A549 (cell line): Measurements from ENCODE around the gene NFAM1. TPM values are rescaled to one million over a fixed set of nuclear protein-coding genes. Genes with fewer than 3 reads are reported as not detected.

Experiments used
- ATAC-seq, 2 experiments: fragments of 200-7000 bp in 1 of 2; fragments of >200 bp in 1 of 2; cut with Nextera tagmentation in 1 of 2; cut with Tn5 transposase in 1 of 2; 3 replicates each; pipeline versions ENCODE4 v1.8.0 to v1.9.1; 2018 to 2020; ENCODE audit warnings: mild to moderate bottlenecking in 1 of 2, moderate library complexity in 1 of 2
- CTCF ChIA-PET: fragments of 300-600 bp; sonication (Branson Sonifier 250); formaldehyde crosslinking; extraction: SDS; loops from one replicate; lab custom pipeline; 2021; ENCODE audit warnings: antibody characterized with exemption, inconsistent platforms; lab: Yijun Ruan, JAX
- POLR2A ChIA-PET: fragments of 350-600 bp; formaldehyde crosslinking; extraction: SDS; loops from one replicate; lab custom pipeline; 2021; ENCODE audit warnings: antibody characterized with exemption, inconsistent platforms; lab: Yijun Ruan, JAX
- DNase-seq, 2 experiments: peaks; one replicate each; pipeline versions ENCODE4 v3.0.0 to v3.0.0-alpha.2; 2011 to 2016; ENCODE audit warnings: low read depth in 1 of 2, low spot score in 1 of 2
- FAIRE-seq: peaks from 2 replicates; lab custom pipeline; 2011; peaks lifted over from hg19 to GRCh38; lab: Jason Lieb, UNC
- H3K27ac ChIP-seq, 2 experiments: fragments of >200 bp; sonication (Bioruptor Twin); formaldehyde crosslinking; 3 replicates each; pipeline ENCODE4 v1.5.1; 2016 to 2017
- H3K4me1 ChIP-seq: fragments of >200 bp; sonication (Bioruptor Twin); formaldehyde crosslinking; 3 replicates; pipeline ENCODE4 v1.6.1; 2016
- H3K4me2 ChIP-seq: fragments of >200 bp; sonication (Bioruptor Twin); formaldehyde crosslinking; 3 replicates; pipeline ENCODE4 v1.6.1; 2016
- H3K4me3 ChIP-seq: fragments of >200 bp; sonication (Bioruptor Twin); formaldehyde crosslinking; 3 replicates; pipeline ENCODE4 v1.5.1; 2016
- H3K9me3 ChIP-seq: fragments of >200 bp; sonication (Bioruptor Twin); formaldehyde crosslinking; 3 replicates; pipeline ENCODE4 v1.6.1; 2016
- BHLHE40 ChIP-seq: IDR thresholded peaks from 2 replicates; pipeline ENCODE4 v1.6.1; 2012; ENCODE audit warnings: low read depth, low read length, inconsistent platforms
- CBX8 ChIP-seq: fragments of 200-600 bp; sonication (generic); IDR thresholded peaks from 2 replicates; pipeline ENCODE4 v1.6.1; 2016
- EHF ChIP-seq: fragments of 250-450 bp; sonication (Bioruptor Pico); IDR thresholded peaks from 2 replicates; pipeline ENCODE4 v1.5.0; 2020; ENCODE audit warnings: mild to moderate bottlenecking
- EP300 ChIP-seq, 2 experiments: fragments of >200 bp; sonication (Bioruptor Twin); formaldehyde crosslinking; IDR thresholded peaks; 2 replicates in 1 of 2; 3 replicates in 1 of 2; pipeline ENCODE4 v1.6.1; 2016 to 2017
- HDAC2 ChIP-seq: fragments of 200-600 bp; sonication (generic); IDR thresholded peaks from 2 replicates; pipeline ENCODE4 v1.6.1; 2016
- HEYL ChIP-seq: fragments of 250-450 bp; sonication (Bioruptor Pico); IDR thresholded peaks from 2 replicates; pipeline ENCODE4 v1.8.0; 2021; ENCODE audit warnings: mild to moderate bottlenecking, moderate library complexity
- HOXA7 ChIP-seq: fragments of 250-450 bp; sonication (Bioruptor Pico); IDR thresholded peaks from 2 replicates; pipeline ENCODE4 v1.5.0; 2020; ENCODE audit warnings: mild to moderate bottlenecking, moderate library complexity
- KDM1A ChIP-seq: fragments of 200-600 bp; sonication (generic); IDR thresholded peaks from 2 replicates; pipeline ENCODE4 v1.6.1; 2016; ENCODE audit warnings: low read depth, mild to moderate bottlenecking
- NFE2L2 ChIP-seq: fragments of 150-350 bp; conservative IDR thresholded peaks from 2 replicates; pipeline ENCODE4 v1.6.1; 2014; ENCODE audit warnings: low read length
- POLR2A ChIP-seq: IDR thresholded peaks from 2 replicates; pipeline ENCODE4 v1.6.1; 2012; ENCODE audit warnings: mild to moderate bottlenecking, low read length
- RCOR1 ChIP-seq: fragments of 150-350 bp; IDR thresholded peaks from 2 replicates; pipeline ENCODE4 v1.6.1; 2014; ENCODE audit warnings: antibody characterized with exemption, low read length, low read depth
- SREBF2 ChIP-seq: fragments of 450-650 bp; IDR thresholded peaks from 2 replicates; pipeline ENCODE4 v1.6.1; 2014; ENCODE audit warnings: mild to moderate bottlenecking, moderate library complexity
- TP53 ChIP-seq: fragments of 250-450 bp; sonication (Bioruptor Pico); IDR thresholded peaks from 2 replicates; pipeline ENCODE4 v1.5.0; 2021; ENCODE audit warnings: mild to moderate bottlenecking, moderate library complexity
- ZC3H11A ChIP-seq: fragments of 450-650 bp; IDR thresholded peaks from 2 replicates; pipeline ENCODE4 v1.6.1; 2014; ENCODE audit warnings: antibody characterized with exemption, mild to moderate bottlenecking
- ZNF302 ChIP-seq: fragments of 250-450 bp; sonication (Bioruptor Pico); IDR thresholded peaks from 2 replicates; pipeline ENCODE4 v1.9.0; 2021; ENCODE audit warnings: inconsistent platforms, mild to moderate bottlenecking, moderate library complexity
- ZSCAN20 ChIP-seq: fragments of 250-450 bp; sonication (Bioruptor Pico); IDR thresholded peaks from 2 replicates; pipeline ENCODE4 v1.8.0; 2022; ENCODE audit warnings: mild to moderate bottlenecking, moderate library complexity
- WGBS: methylation state at CpG from one replicate; pipeline ENCODE4 v1.1.6; 2017; ENCODE audit errors: missing lambda C conversion rate; 5-methylcytosine and 5-hydroxymethylcytosine counted together
- polyA plus RNA-seq, 4 experiments: library from polyadenylated mRNA; depleted of rRNA in 3 of 4; stranded (reverse); fragments of >200 nt; fragmentation: RNase III in 1 of 4; extraction: RNeasy Plus Mini Kit Qiagen cat#74134 plus additional on column Dnase treatment in 1 of 4; gene quantifications; 2 replicates in 3 of 4; 3 replicates in 1 of 4; pipeline ENCODE4 v1.2.3, GENCODE V29; 2011 to 2017
- TF ChIP-seq, protein P1 (sequence below): fragments of 150-350 bp; IDR thresholded peaks from 2 replicates; pipeline ENCODE4 v1.6.1; 2014; ENCODE audit warnings: low read depth, mild to moderate bottlenecking, low read length
- TF ChIP-seq, protein P2 (sequence below): IDR thresholded peaks from 2 replicates; pipeline ENCODE4 v1.6.1; 2012
- TF ChIP-seq, protein P3 (sequence below): fragments of 200-600 bp; sonication (generic); IDR thresholded peaks from 2 replicates; pipeline ENCODE4 v1.6.1; 2016; ENCODE audit warnings: antibody characterized with exemption, mild to moderate bottlenecking, moderate library complexity

The NFAM1 gene
- polyA plus RNA-seq, 2 of the 4 experiments (the other 2 are of a cell fraction) = not detected

DNA sequence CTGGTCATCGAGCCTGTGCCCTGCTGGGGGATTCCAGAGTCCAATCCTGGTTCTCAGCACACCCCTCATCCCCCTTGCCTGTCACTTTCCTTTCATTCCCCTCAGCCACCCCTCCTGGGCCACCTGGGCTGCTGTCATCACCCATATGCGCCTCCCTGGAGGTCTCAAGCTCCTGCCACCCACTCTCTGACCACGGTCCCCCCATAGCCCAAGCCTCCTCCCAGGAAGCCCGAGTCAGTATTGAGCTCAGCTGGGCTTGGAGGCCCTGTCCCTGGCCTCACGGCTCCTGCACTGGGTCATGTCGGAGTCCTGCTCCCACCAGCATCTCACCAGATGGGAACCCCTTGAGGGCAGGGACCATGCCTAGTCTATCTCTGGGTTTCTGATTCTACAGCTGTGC is 44.6 kb downstream of the NFAM1 start (continued):
- TF ChIP-seq, protein P1, sequence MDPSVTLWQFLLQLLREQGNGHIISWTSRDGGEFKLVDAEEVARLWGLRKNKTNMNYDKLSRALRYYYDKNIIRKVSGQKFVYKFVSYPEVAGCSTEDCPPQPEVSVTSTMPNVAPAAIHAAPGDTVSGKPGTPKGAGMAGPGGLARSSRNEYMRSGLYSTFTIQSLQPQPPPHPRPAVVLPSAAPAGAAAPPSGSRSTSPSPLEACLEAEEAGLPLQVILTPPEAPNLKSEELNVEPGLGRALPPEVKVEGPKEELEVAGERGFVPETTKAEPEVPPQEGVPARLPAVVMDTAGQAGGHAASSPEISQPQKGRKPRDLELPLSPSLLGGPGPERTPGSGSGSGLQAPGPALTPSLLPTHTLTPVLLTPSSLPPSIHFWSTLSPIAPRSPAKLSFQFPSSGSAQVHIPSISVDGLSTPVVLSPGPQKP = no peak
- TF ChIP-seq HEYL (CRISPR knock-in tag) (no peak), ZSCAN20 (CRISPR knock-in tag) (no peak), POLR2A (no peak), HDAC2 (no peak)
- TF ChIP-seq, protein P2, sequence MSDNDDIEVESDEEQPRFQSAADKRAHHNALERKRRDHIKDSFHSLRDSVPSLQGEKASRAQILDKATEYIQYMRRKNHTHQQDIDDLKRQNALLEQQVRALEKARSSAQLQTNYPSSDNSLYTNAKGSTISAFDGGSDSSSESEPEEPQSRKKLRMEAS = no peak

DNA sequence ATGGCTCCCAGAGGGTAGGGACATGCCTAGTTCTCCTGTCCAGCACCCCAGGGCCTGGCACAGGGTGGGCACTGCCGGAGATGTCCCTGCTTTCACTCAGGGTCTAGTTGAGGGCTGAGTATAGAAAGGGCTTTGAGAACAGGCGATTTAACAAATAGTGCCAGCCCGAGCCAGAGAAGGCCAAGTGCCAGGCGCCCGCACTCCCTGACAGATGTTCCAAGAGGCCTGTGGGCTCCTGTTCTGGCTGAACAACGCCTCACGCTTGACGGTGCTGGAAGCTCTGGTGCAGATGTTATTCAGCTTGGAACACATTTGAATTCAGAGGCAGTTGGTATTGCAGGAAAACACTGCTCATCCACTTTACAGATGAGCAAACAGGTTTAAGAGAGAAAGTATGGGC is 46.5 kb downstream of the NFAM1 start:
- no peaks in the 10 kb centered on the region for H3K9me3 ChIP-seq
- DNase-seq (no peak), ATAC-seq (no peak)
- 73% methylated on average over 6 of the region's 8 CpGs for WGBS
- H3K4me3 ChIP-seq = no peak overlapping the region
- no peaks in the 10 kb centered on the region for H3K4me1 ChIP-seq
- no peak overlapping the region for H3K4me2 ChIP-seq
- POLR2A ChIA-PET = no interaction called here
- TF ChIP-seq ZSCAN20 (CRISPR knock-in tag) = no peak
- TF ChIP-seq SREBF2 = no peak
- no peak for TF ChIP-seq EHF (CRISPR knock-in tag)
- TF ChIP-seq, all 56 proteins: peak for 0
- FAIRE-seq = no peak
- CTCF ChIA-PET = interaction anchor here (0.7 kb wide), 1 partner anchor 15 kb away, joined by 3 read pairs; no protein-coding TSS in a partner anchor
- no peak overlapping the region for H3K27ac ChIP-seq

DNA sequence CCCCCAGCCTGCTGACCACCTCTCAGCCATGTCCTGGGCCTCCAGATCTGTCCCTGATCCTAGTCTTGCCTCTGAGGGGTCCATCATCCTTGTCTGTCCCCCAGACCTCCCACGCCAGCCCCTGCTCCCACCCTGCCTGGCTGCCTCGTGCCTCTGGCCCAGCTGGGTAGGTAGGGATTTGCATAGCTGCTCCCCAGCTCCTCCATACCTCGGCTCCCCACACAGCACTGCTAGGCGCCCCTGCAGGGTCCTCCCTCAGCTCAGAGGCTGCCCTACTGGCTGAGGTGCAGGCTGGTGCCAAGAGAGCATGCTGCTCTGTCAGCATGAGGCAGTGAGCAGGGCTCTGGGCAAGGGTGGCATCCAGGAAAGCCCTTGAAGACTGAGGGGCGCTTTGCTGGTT is 47.7 kb downstream of the NFAM1 start:
- no peak for TF ChIP-seq NFE2L2
- TF ChIP-seq, protein P3, sequence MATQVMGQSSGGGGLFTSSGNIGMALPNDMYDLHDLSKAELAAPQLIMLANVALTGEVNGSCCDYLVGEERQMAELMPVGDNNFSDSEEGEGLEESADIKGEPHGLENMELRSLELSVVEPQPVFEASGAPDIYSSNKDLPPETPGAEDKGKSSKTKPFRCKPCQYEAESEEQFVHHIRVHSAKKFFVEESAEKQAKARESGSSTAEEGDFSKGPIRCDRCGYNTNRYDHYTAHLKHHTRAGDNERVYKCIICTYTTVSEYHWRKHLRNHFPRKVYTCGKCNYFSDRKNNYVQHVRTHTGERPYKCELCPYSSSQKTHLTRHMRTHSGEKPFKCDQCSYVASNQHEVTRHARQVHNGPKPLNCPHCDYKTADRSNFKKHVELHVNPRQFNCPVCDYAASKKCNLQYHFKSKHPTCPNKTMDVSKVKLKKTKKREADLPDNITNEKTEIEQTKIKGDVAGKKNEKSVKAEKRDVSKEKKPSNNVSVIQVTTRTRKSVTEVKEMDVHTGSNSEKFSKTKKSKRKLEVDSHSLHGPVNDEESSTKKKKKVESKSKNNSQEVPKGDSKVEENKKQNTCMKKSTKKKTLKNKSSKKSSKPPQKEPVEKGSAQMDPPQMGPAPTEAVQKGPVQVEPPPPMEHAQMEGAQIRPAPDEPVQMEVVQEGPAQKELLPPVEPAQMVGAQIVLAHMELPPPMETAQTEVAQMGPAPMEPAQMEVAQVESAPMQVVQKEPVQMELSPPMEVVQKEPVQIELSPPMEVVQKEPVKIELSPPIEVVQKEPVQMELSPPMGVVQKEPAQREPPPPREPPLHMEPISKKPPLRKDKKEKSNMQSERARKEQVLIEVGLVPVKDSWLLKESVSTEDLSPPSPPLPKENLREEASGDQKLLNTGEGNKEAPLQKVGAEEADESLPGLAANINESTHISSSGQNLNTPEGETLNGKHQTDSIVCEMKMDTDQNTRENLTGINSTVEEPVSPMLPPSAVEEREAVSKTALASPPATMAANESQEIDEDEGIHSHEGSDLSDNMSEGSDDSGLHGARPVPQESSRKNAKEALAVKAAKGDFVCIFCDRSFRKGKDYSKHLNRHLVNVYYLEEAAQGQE = no peak
- TF ChIP-seq BHLHE40 = no peak
- TF ChIP-seq CBX8 = no peak
- no peak for TF ChIP-seq KDM1A
- no peak for TF ChIP-seq TP53 (CRISPR knock-in tag)
- TF ChIP-seq ZC3H11A = no peak
- Histone ChIP-seq H3K4me2 (no peak overlapping the region), H3K4me1 (no peaks in the 10 kb centered on the region), H3K27ac (no peak overlapping the region), H3K9me3 (no peaks in the 10 kb centered on the region), H3K4me3 (no peak overlapping the region)
- DNase-seq = no peak
- FAIRE-seq = no peak
- WGBS = 79% methylated on average over 2 of the region's 5 CpGs
- CTCF ChIA-PET = no interaction called here
- POLR2A ChIA-PET = no interaction called here
- no peak for ATAC-seq

DNA sequence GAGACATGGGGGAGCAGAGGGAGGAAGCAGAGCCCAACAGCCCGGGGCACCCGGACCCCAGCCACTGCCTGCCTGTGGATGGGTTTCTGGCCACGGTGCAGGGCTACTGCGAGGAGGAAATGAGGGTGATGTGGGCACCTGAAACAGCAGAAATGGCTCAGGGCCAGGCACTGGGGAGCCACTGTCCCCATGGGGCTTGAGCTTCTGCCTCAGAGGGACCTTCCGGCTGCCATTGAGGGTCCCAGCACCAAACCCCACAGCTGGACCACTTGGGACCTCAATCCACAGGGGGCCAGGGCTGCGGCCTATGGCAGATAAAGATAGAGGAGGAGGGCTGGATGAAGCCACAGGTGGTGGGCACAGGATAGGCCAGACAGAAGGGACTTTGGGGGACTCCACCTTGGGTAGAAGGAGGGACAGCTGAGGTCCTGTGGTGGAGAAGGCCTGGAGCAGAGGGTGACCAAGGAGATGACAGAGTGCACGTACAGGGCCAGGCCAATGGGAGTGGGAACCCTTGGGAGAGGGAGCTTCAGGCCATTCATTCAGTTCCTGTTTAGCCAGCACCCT is 48.3 kb downstream of the NFAM1 start:
- TF ChIP-seq ZNF302 (CRISPR knock-in tag) (no peak), HOXA7 (no peak), RCOR1 (no peak), EP300 (IDR thresholded peaks at IDR 0.05) (no peak)
- TF ChIP-seq, all 56 proteins: peak for 0
- POLR2A ChIA-PET = no interaction called here
- CTCF ChIA-PET = no interaction called here

More for the DNA sequence above, 48.3 kb downstream of the NFAM1 start:
- no peaks in the 10 kb centered on the region for H3K4me1 ChIP-seq
- DNase-seq = no peak
- FAIRE-seq = no peak
- H3K4me3 ChIP-seq = no peak overlapping the region
- H3K4me2 ChIP-seq = no peak overlapping the region
- H3K9me3 ChIP-seq = no peaks in the 10 kb centered on the region
- ATAC-seq = no peak
- no peak overlapping the region for H3K27ac ChIP-seq
- WGBS = 78% methylated on average over 7 of the region's 7 CpGs
